Endodermal cell (in vitro differentiated cells): ENCODE data around the gene MICU1. TPM values are rescaled to one million over a fixed set of nuclear protein-coding genes. Genes with fewer than 3 reads are reported as not detected.

Experiments
- DNase-seq: peaks from one replicate; pipeline ENCODE4 v3.0.0-alpha.2; 2017
- H3K27ac ChIP-seq: 2 replicates; pipeline ENCODE4 v1.5.1; 2013; ENCODE audit warnings: mild to moderate bottlenecking, low read depth, low read length, moderate library complexity
- H3K27me3 ChIP-seq: 2 replicates; pipeline ENCODE4 v1.6.1; 2013; ENCODE audit warnings: mild to moderate bottlenecking, low read length, moderate library complexity; ENCODE audit not compliant: insufficient read depth, control insufficient read depth, poor library complexity, severe bottlenecking
- H3K36me3 ChIP-seq: 2 replicates; pipeline ENCODE4 v1.7.0; 2013; ENCODE audit warnings: mild to moderate bottlenecking, low read length, moderate library complexity; ENCODE audit not compliant: control insufficient read depth, insufficient read depth
- H3K4me1 ChIP-seq: one replicate; pipeline ENCODE4 v1.7.0; 2013; ENCODE audit warnings: low read length; ENCODE audit not compliant: control insufficient read depth, insufficient read depth
- H3K4me3 ChIP-seq: 2 replicates; pipeline ENCODE4 v1.5.1; 2013; ENCODE audit warnings: mild to moderate bottlenecking, low read length, moderate library complexity
- H3K9ac ChIP-seq: 2 replicates; pipeline ENCODE4 v1.6.1; 2013; ENCODE audit warnings: mild to moderate bottlenecking, low read length, moderate library complexity; ENCODE audit not compliant: poor library complexity, severe bottlenecking; ENCODE audit errors: extremely low read depth
- H3K9me3 ChIP-seq: 2 replicates; pipeline ENCODE4 v1.6.1; 2013; ENCODE audit warnings: mild to moderate bottlenecking, low read length, moderate library complexity; ENCODE audit not compliant: control insufficient read depth
- H3K27ac Mint-ChIP-seq: 2 replicates; pipeline ENCODE4 v1.8.0; 2020; ENCODE audit warnings: mixed read lengths
- H3K27me3 Mint-ChIP-seq: 2 replicates; pipeline ENCODE4 v1.8.0; 2021; ENCODE audit warnings: mild to moderate bottlenecking, mixed read lengths; ENCODE audit not compliant: insufficient read depth
- H3K36me3 Mint-ChIP-seq: 2 replicates; pipeline ENCODE4 v1.8.0; 2020; ENCODE audit warnings: low read depth, mixed read lengths
- H3K4me1 Mint-ChIP-seq: 2 replicates; pipeline ENCODE4 v1.8.0; 2020; ENCODE audit warnings: mixed read lengths
- H3K4me3 Mint-ChIP-seq: 2 replicates; pipeline ENCODE4 v1.8.0; 2020; ENCODE audit warnings: mild to moderate bottlenecking, moderate library complexity, mixed read lengths
- H3K9me3 Mint-ChIP-seq: 2 replicates; pipeline ENCODE4 v1.8.0; 2020; ENCODE audit warnings: mild to moderate bottlenecking, mixed read lengths
- CTCF ChIP-seq: fragments of 200-600 bp; sonication (generic); conservative IDR thresholded peaks from 2 replicates; pipeline ENCODE4 v1.5.0; 2021; ENCODE audit warnings: antibody characterized with exemption, mild to moderate bottlenecking
- WGBS, 2 experiments: methylation state at CpG; one replicate each; pipeline versions ENCODE4 v1.1.5 to v1.1.7; 2013; ENCODE audit warnings: missing lambda C conversion rate in 2 of 2, mixed read lengths in 1 of 2; ENCODE audit not compliant: insufficient coverage in 1 of 2, insufficient read length in 1 of 2; 5-methylcytosine and 5-hydroxymethylcytosine counted together
- total RNA-seq, 2 donors: library from RNA; stranded (reverse); fragmentation: NEBNext Ultra II Directional in 1 of 2; extraction: Animal tissue kit (Norgen Biotek cat#: 25700) in 1 of 2; gene quantifications; 2 replicates in 1 of 2; 3 replicates in 1 of 2; pipeline ENCODE4 v1.2.1, GENCODE V29; 2021

The MICU1 gene
- total RNA-seq, 2 donors from 2014 or later: 41.9 to 54.9 TPM

GRCh38 chr10:72561745-72562166, 64.1 kb downstream of the MICU1 start:
- H3K27ac ChIP-seq: no peak overlapping the region
- no peak overlapping the region for H3K27ac Mint-ChIP-seq
- H3K36me3 ChIP-seq: peaks cover 58% of the 10 kb centered on the region
- no peak for TF ChIP-seq CTCF
- peaks cover 16% of the 10 kb centered on the region for H3K9me3 ChIP-seq
- no peak overlapping the region for H3K4me3 Mint-ChIP-seq
- no peak for DNase-seq
- peaks cover 69% of the 10 kb centered on the region for H3K36me3 Mint-ChIP-seq
- no peaks in the 10 kb centered on the region for H3K27me3 ChIP-seq
- peaks cover 16% of the 10 kb centered on the region for H3K9me3 Mint-ChIP-seq
- WGBS, 2 experiments: 94 to 100% methylated on average over 2 to 3 of the region's 3 CpGs
- H3K4me3 ChIP-seq: no peak overlapping the region
- no peaks in the 10 kb centered on the region for H3K4me1 Mint-ChIP-seq
- H3K4me1 ChIP-seq: no peaks in the 10 kb centered on the region
- no peaks in the 10 kb centered on the region for H3K27me3 Mint-ChIP-seq
- H3K9ac ChIP-seq: no peak overlapping the region

- Histone ChIP-seq H3K9ac (no peak overlapping the region), H3K36me3 (peaks cover 28% of the 10 kb centered on the region), H3K9me3 (peaks cover 16% of the 10 kb centered on the region), H3K27ac (no peak overlapping the region), H3K4me3 (no peak overlapping the region), H3K27me3 (no peaks in the 10 kb centered on the region), H3K4me1 (no peaks in the 10 kb centered on the region)
- Mint-ChIP-seq H3K4me1 (no peaks in the 10 kb centered on the region), H3K27me3 (no peaks in the 10 kb centered on the region), H3K9me3 (peaks cover 16% of the 10 kb centered on the region), H3K4me3 (no peak overlapping the region), H3K27ac (no peak overlapping the region), H3K36me3 (peaks cover 38% of the 10 kb centered on the region)
- no peak for TF ChIP-seq CTCF
- no peak for DNase-seq
- WGBS, 2 experiments: no CpG with 5 or more reads among the region's 1 CpG
Observed at GRCh38 chr10:72557362-72557761, 68.5 kb downstream of the MICU1 start.

DNA sequence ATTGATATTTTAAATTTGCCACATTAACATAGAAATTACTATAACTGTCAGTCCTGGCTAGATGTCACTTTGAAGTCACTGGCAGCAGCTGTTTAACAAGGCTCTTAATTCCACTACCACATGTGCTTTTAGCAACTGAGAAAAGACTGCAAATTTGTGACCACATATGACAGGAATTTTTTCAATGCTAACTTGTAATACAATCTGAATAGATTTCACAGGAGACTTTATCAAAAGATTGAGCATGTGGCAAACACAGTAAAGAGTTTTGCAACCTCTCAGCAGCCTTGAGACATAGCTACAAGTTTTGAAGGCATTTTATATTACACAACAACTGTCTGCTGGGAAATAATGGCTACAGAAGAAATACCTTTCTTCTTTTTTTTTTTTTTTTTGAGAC, 73.0 kb downstream of the MICU1 start:
- H3K9me3 Mint-ChIP-seq: no peaks in the 10 kb centered on the region
- no peaks in the 10 kb centered on the region for H3K27me3 Mint-ChIP-seq
- TF ChIP-seq CTCF: no peak
- Histone ChIP-seq H3K4me3 (no peak overlapping the region), H3K4me1 (no peaks in the 10 kb centered on the region), H3K27me3 (no peaks in the 10 kb centered on the region), H3K36me3 (peaks cover 29% of the 10 kb centered on the region), H3K27ac (no peak overlapping the region), H3K9ac (no peak overlapping the region), H3K9me3 (no peaks in the 10 kb centered on the region)
- no peaks in the 10 kb centered on the region for H3K4me1 Mint-ChIP-seq
- no peak for DNase-seq
- H3K27ac Mint-ChIP-seq: no peak overlapping the region
- H3K36me3 Mint-ChIP-seq: peaks cover 32% of the 10 kb centered on the region
- no peak overlapping the region for H3K4me3 Mint-ChIP-seq
